ENCODE results near the gene PMIS2. TPM values are rescaled to one million over a fixed set of nuclear protein-coding genes. Genes with fewer than 3 reads are reported as not detected.
"Not testable (repeated sequence)": the region's sequence is repeated elsewhere in the genome, so short reads cannot be mapped to it uniquely, and the experiment has no call there.

PMIS2 gene
- total RNA-seq, 1 donor from 2014 or later: not detected

GRCh38 chr19:35582760-35583159, 3.2 kb upstream of the PMIS2 start:
- intact Hi-C loops (cut with micrococcal nuclease): no loop called here

- intact Hi-C loops (cut with micrococcal nuclease): no loop called here
Measured at GRCh38 chr19:35587321-35587720, 1.3 kb downstream of the PMIS2 start.

- intact Hi-C loops (cut with micrococcal nuclease): no loop called here
Measured at GRCh38 chr19:35590875-35591274, 4.9 kb downstream of the PMIS2 start.

GRCh38 chr19:35592226-35592625, 6.3 kb downstream of the PMIS2 start:
- intact Hi-C loops (cut with micrococcal nuclease): loop anchor here (1.0 kb wide), 2 partner anchors 43 to 82 kb away; no protein-coding TSS in a partner anchor

GRCh38 chr19:35595026-35595425, 9.1 kb downstream of the PMIS2 start:
- intact Hi-C loops (cut with micrococcal nuclease): not testable (repeated sequence)

GRCh38 chr19:35595928-35596327, 10.0 kb downstream of the PMIS2 start:
- intact Hi-C loops (cut with micrococcal nuclease): no loop called here

- intact Hi-C loops (cut with micrococcal nuclease): no loop called here
Measured at GRCh38 chr19:35596366-35596999, 10.5 kb downstream of the PMIS2 start.

GRCh38 chr19:35601971-35602370, 16.0 kb downstream of the PMIS2 start:
- intact Hi-C loops (cut with micrococcal nuclease): no loop called here

GRCh38 chr19:35604436-35604835, 18.5 kb downstream of the PMIS2 start:
- intact Hi-C loops (cut with micrococcal nuclease): not testable (repeated sequence)

- intact Hi-C loops (cut with micrococcal nuclease): not testable (repeated sequence)
Measured at GRCh38 chr19:35607170-35607569, 21.2 kb downstream of the PMIS2 start.

- intact Hi-C loops (cut with micrococcal nuclease): no loop called here
Measured at GRCh38 chr19:35607661-35608060, 21.7 kb downstream of the PMIS2 start.

- intact Hi-C loops (cut with micrococcal nuclease): no loop called here
Measured at GRCh38 chr19:35608251-35608650, 22.3 kb downstream of the PMIS2 start.

GRCh38 chr19:35609851-35610353, 23.9 kb downstream of the PMIS2 start:
- intact Hi-C loops (cut with micrococcal nuclease): no loop called here

GRCh38 chr19:35612224-35612558, 26.2 kb downstream of the PMIS2 start:
- intact Hi-C loops (cut with micrococcal nuclease): loop anchor here (1.0 kb wide), 4 partner anchors 16 to 66 kb away; partner anchors contain the start of gene COX6B1

GRCh38 chr19:35612559-35613321, 26.8 kb downstream of the PMIS2 start, which contains the start of gene HAUS5:
Gene HAUS5 (plus strand): TSS chr19:35612735. CDS start chr19:35612795, 60 bp downstream.
- intact Hi-C loops (cut with micrococcal nuclease): loop anchor here (1.0 kb wide), 4 partner anchors 16 to 66 kb away; partner anchors contain the start of gene COX6B1

- intact Hi-C loops (cut with micrococcal nuclease): no loop called here
Measured at GRCh38 chr19:35613574-35613973, 27.6 kb downstream of the PMIS2 start.

GRCh38 chr19:35615036-35615435, 29.1 kb downstream of the PMIS2 start:
- intact Hi-C loops (cut with micrococcal nuclease): no loop called here

- intact Hi-C loops (cut with micrococcal nuclease): no loop called here
Measured at GRCh38 chr19:35618857-35619256, 32.9 kb downstream of the PMIS2 start.

GRCh38 chr19:35619290-35619923, 33.4 kb downstream of the PMIS2 start:
- intact Hi-C loops (cut with micrococcal nuclease): no loop called here

- intact Hi-C loops (cut with micrococcal nuclease): no loop called here
Measured at GRCh38 chr19:35620001-35620400, 34.0 kb downstream of the PMIS2 start.

- intact Hi-C loops (cut with micrococcal nuclease): no loop called here
Measured at GRCh38 chr19:35621708-35622107, 35.7 kb downstream of the PMIS2 start.

- intact Hi-C loops (cut with micrococcal nuclease): no loop called here
Measured at GRCh38 chr19:35622750-35623149, 36.8 kb downstream of the PMIS2 start.
